Ovary (tissue), 3 donors: ENCODE data around the gene GLI3.

Source experiments
- CTCF ChIP-seq, 3 donors: fragments of 450-650 bp in 2 of 3; fragments of 200-600 bp in 1 of 3; IDR thresholded peaks; one replicate each; pipeline versions ENCODE4 v1.5.1 to v1.8.0; 2016 to 2022; ENCODE audit warnings: antibody characterized with exemption in 3 of 3, mild to moderate bottlenecking in 1 of 3
- POLR2A ChIP-seq: fragments of 450-650 bp; IDR thresholded peaks from one replicate; pipeline ENCODE4 v1.6.1; 2017; ENCODE audit warnings: antibody characterized with exemption, mild to moderate bottlenecking, moderate library complexity
- donor health status: DM: no; HTN: no; CAD: no.

DNA sequence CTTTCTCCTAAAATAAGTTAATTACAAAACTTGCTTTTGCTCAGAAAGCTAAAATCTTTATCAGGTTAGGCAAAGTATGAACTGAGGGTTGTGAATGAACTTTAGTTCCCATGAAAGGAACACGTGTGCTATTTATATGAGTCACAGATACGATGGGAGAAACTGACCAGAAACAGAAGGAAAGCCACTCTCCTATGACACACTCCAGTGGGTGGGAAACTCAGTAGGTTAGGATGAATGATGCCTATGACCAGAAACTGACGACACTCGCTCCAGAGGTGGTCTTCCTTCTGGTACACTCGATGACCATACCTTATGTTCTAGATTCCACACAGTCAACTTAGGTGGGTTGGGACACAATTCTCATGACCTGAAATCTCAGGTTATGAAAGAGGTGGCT is 318.4 kb downstream of the GLI3 start:
- TF ChIP-seq POLR2A (no peak), CTCF (IDR thresholded peaks at IDR 0.05) (no peak)
